ENCODE measurements around the gene KDM4B.
"Not testable (repeated sequence)": the region's sequence is repeated elsewhere in the genome, so short reads cannot be mapped to it uniquely, and the experiment has no call there.

The KDM4B gene

DNA sequence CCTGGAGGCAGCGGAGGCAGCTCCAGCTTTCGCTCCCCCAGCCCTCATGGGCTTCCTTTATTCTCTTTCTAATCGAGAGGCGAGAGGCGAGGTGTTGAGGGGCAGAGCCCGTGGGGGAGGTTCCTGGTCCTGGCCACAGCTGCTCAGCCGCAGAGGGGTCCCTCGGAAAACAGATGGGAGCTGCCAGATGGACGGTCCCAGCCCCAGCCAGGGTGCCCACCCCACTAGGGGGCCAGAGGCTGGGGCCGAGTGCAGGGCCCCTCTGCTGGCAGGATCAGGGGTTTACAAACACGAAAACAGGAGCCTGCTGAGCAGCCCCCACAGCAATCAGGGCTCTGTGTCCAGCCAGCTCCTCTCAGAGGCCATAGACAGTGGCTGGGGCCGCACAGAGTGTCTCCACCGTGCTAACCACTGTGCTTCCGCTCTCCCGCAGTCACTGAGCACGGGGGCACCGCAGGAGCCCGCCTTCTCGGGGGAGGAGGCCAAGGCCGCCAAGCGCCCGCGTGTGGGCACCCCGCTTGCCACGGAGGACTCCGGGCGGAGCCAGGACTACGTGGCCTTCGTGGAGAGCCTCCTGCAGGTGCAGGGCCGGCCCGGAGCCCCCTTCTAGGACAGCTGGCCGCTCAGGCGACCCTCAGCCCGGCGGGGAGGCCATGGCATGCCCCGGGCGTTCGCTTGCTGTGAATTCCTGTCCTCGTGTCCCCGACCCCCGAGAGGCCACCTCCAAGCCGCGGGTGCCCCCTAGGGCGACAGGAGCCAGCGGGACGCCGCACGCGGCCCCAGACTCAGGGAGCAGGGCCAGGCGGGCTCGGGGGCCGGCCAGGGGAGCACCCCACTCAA, 182.2 kb downstream of the KDM4B start:
- FAIRE-seq: no peak
- DNase-seq (ENCODE audit: insufficient read length): peak; percentile 17
- TF ChIP-seq POLR2AphosphoS5 (IDR thresholded peaks at IDR 0.05; ENCODE audit: low read depth, low read length): no peak

DNA sequence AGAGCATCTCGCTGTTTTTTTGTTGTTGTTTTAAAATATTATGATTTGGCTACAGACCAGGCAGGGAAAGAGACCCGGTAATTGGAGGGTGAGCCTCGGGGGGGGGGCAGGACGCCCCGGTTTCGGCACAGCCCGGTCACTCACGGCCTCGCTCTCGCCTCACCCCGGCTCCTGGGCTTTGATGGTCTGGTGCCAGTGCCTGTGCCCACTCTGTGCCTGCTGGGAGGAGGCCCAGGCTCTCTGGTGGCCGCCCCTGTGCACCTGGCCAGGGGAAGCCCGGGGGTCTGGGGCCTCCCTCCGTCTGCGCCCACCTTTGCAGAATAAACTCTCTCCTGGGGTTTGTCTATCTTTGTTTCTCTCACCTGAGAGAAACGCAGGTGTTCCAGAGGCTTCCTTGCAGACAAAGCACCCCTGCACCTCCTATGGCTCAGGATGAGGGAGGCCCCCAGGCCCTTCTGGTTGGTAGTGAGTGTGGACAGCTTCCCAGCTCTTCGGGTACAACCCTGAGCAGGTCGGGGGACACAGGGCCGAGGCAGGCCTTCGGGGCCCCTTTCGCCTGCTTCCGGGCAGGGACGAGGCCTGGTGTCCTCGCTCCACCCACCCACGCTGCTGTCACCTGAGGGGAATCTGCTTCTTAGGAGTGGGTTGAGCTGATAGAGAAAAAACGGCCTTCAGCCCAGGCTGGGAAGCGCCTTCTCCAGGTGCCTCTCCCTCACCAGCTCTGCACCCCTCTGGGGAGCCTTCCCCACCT, 183.3 kb downstream of the KDM4B start:
- TF ChIP-seq TAF1 (IDR thresholded peaks at IDR 0.05; ENCODE audit: borderline replicate concordance, low read depth, low read length): no peak
- TF ChIP-seq POLR2A (IDR thresholded peaks at IDR 0.05; ENCODE audit: low read depth, low read length): peak; percentile 23; the same call in 1 of the 2 replicates
- 0 out of 2 replicates have a peak, but pooled peaks have one; percentile 11 for TF ChIP-seq POLR2AphosphoS5 (IDR thresholded peaks at IDR 0.05; ENCODE audit: low read depth, low read length)
- DNase-seq (ENCODE audit: insufficient read length): peak; percentile 22
- FAIRE-seq: no peak

DNA sequence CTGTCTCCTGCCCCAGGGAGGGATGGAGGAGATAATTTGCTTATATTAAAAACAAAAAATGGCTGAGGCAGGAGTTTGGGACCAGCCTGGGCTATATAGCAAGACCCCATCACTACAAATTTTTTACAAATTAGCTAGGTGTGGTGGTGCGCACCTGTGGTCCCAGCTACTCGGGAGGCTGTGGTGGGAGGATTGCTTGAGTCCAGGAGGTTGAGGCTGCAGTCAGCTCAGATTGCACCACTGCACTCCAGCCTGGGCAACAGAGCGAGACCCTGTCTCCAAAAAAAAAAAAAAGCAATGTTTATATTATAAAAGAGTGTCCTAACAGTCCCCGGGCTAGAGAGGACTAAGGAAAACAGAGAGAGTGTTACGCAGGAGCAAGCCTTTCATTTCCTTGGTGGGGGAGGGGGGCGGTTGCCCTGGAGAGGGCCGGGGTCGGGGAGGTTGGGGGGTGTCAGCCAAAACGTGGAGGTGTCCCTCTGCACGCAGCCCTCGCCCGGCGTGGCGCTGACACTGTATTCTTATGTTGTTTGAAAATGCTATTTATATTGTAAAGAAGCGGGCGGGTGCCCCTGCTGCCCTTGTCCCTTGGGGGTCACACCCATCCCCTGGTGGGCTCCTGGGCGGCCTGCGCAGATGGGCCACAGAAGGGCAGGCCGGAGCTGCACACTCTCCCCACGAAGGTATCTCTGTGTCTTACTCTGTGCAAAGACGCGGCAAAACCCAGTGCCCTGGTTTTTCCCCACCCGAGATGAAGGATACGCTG, 184.0 kb downstream of the KDM4B start:
- FAIRE-seq (no peak), DNase-seq (ENCODE audit: insufficient read length) (peak; percentile 22)
- no peak for TF ChIP-seq TAF1 (IDR thresholded peaks at IDR 0.05; ENCODE audit: borderline replicate concordance, low read depth, low read length)
- no peak for TF ChIP-seq POLR2A (IDR thresholded peaks at IDR 0.05; ENCODE audit: low read depth, low read length)
- TF ChIP-seq POLR2AphosphoS5 (IDR thresholded peaks at IDR 0.05; ENCODE audit: low read depth, low read length): no peak

DNA sequence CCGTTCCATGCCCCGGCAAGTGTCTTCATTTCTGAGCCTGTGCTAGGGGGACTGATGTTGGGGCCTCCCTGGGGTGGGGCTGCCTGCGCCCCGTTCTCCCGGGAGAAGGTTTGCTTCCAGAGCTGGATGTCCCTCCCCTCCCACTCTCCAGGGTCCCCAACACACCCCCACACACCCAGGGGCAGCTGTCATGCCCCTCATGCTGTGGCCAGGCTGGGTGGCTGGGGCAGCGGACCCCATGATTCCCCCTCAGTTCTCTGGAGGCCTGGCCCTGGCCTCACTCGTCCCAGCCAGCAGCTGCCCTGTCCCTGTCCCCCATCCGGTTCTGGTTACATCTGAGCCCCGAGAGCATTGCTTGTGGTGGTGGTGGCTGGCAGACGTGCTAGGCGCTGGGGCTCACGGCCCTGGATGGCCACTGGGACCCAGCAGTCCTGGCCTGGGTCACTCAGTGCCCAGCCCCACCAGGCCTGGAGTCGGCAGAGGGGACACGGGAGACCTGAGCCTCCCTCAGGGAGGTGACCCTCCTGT, 184.8 kb downstream of the KDM4B start:
- TF ChIP-seq POLR2A (IDR thresholded peaks at IDR 0.05; ENCODE audit: low read depth, low read length) (no peak), TAF1 (IDR thresholded peaks at IDR 0.05; ENCODE audit: borderline replicate concordance, low read depth, low read length) (no peak), POLR2AphosphoS5 (IDR thresholded peaks at IDR 0.05; ENCODE audit: low read depth, low read length) (no peak)
- peak; percentile 36 for DNase-seq (ENCODE audit: insufficient read length)
- FAIRE-seq: no peak

DNA sequence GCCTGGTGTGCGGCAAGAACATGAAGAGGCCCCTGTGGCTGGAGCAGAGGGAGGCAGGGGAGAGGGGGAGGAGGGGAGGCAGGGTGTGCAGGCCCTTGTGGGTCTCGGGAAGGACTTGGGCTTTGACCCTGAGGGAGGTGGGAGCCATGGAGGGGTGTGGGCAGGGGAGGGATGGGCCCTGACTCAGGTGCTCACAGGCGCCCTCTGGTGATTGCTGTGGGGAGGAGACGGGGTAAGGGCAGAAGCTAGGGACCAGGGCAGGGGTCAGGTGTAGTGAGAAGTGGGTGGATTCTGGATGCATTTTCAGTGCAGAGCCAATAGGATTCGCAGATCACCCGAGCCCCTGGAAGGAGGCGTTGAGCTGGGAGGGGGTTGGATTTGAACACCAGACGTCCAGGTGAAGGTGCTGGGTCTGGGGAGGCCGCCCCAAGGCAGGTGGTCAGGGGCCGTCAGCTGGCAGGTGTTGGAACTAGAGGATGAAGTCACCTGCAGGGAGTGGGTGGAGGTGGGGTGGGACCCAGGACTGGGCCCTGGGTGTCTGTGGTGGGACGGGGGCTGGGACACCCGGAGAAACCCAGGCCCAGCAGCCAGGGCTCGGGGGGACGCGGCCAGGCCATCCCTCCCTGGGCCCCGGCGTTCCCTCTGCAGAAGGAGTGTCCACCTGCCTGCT, 185.4 kb downstream of the KDM4B start:
- DNase-seq (ENCODE audit: insufficient read length) (peak; percentile 72), FAIRE-seq (no peak)
- no peak for TF ChIP-seq TAF1 (IDR thresholded peaks at IDR 0.05; ENCODE audit: borderline replicate concordance, low read depth, low read length)
- peak; percentile 18; the same call in 1 of the 2 replicates for TF ChIP-seq POLR2A (IDR thresholded peaks at IDR 0.05; ENCODE audit: low read depth, low read length)
- TF ChIP-seq POLR2AphosphoS5 (IDR thresholded peaks at IDR 0.05; ENCODE audit: low read depth, low read length): no peak

DNA sequence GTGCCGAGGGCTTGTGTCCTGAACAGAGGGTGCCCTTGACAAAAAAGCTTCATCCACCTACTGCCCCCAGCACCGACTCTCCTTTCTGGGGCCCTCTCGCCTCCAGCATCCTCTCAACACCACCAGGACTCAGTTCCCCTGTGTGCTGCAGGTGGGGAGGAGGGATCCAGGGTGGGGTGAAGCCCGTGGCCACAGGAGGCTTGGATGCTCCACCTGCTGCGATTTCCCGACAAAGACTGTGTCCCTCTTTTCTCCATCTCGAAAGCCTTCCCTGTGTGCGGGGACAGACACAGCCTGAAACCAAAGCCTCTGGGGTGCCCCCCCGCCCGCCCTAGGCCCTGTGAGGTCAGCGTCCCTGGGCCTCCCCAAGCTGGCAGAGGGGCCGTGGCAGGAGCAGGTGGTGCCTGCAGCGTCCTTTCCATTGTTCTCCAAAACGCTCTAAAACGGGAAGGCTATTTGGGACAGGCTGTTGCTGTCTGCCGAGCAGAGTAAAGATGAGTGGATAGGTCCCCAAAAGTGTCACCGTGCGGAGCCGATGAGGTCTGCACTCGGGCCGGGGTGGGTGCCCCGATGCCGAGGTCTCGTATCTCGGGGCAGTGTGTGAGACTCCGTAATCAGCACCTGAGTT, 186.0 kb downstream of the KDM4B start:
- DNase-seq (ENCODE audit: insufficient read length) (no peak), FAIRE-seq (no peak)
- TF ChIP-seq POLR2AphosphoS5 (IDR thresholded peaks at IDR 0.05; ENCODE audit: low read depth, low read length) (no peak), TAF1 (IDR thresholded peaks at IDR 0.05; ENCODE audit: borderline replicate concordance, low read depth, low read length) (no peak), POLR2A (IDR thresholded peaks at IDR 0.05; ENCODE audit: low read depth, low read length) (no peak)

DNA sequence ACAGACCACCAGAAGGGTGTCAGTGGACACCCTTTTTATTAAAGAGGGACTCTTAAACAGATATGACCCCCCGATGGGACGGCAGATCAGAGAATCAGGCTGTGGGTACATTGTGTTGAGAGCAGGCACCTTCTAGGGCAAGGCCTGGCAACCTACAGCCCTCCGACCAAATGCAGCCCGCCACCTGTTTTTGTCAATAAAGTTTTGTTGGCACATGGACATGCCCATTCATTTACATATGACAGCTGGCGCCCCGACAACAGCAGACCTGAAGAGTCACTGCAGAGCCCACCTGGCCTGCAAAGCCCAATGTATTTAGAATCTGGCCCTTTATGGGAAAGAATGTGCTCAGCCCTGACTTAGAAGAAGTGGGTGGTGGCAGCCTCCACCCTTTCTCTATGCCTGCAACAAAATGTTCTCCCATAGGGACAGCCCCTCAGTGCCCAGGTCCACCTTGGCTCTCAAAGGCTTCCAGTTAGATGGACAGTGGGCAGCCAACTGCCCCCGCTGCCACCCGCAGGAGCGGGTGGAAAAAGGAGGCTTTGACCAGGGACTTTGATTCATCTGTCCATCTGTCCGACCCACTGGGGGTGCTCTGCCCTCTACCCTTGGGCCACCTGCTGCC, 186.8 kb downstream of the KDM4B start:
- no peak; the same call in 1 of the 2 replicates for TF ChIP-seq POLR2AphosphoS5 (IDR thresholded peaks at IDR 0.05; ENCODE audit: low read depth, low read length)
- TF ChIP-seq POLR2A (IDR thresholded peaks at IDR 0.05; ENCODE audit: low read depth, low read length): no peak
- no peak for TF ChIP-seq TAF1 (IDR thresholded peaks at IDR 0.05; ENCODE audit: borderline replicate concordance, low read depth, low read length)
- DNase-seq (ENCODE audit: insufficient read length): no peak
- FAIRE-seq: no peak

DNA sequence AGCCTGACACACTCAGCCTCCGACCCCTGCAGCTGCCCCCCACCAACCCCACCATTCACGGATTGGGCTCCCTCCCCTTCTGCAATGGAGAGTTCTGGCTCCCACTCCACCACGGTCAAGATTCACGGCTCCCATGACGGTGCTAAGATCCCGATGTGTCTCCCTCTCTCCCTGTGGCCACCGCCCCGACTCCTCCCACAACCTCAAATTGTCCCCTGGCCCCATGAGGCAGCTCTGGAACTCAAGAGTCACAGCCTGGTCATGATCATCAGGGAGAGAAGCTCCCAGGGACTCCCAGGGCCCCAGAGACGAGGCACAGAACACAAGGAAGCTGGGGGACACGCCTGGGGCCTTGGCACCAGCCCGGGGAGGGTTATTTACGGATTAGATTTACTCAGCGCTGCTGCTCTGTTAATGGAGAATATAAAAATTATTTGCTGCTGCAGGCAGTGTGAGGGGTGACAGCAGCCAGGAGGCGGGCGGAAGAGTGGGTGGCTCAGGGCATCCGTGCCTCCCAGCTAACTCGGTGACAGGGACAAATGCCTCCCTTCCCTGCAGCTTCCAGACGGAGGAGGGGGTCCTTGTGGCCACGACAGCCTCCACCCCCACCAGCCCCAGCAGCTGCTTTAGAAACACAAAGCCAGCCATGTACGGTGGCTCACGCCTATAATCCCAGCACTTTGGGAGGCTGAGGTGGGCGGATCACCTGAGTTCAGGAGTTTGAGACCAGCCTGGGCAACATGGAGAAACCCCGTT, 187.5 kb downstream of the KDM4B start:
- no peak for FAIRE-seq
- no peak for DNase-seq (ENCODE audit: insufficient read length)
- TF ChIP-seq POLR2AphosphoS5 (IDR thresholded peaks at IDR 0.05; ENCODE audit: low read depth, low read length) (no peak), TAF1 (IDR thresholded peaks at IDR 0.05; ENCODE audit: borderline replicate concordance, low read depth, low read length) (no peak), POLR2A (IDR thresholded peaks at IDR 0.05; ENCODE audit: low read depth, low read length) (no peak)

DNA sequence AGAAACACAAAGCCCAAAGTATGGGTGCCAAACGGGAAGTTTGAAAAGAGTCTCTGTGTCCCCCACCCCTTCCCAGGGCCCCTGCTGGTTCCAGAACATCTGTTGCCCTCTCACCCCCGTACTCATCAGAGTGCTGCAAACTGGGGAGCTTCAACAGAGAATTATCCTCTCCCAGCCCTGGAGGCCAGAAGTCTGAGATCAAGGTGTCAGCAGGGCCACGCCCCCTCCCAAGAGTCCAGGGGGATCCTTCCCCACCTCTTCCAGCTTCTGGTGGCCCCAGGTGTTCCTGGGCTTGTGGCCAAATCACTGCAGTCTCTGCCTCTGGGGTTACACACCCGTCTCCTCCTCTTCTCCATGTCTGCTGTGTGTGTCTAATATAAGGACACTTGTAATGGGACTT, 188.3 kb downstream of the KDM4B start:
- no peak for FAIRE-seq
- TF ChIP-seq TAF1 (IDR thresholded peaks at IDR 0.05; ENCODE audit: borderline replicate concordance, low read depth, low read length): no peak
- TF ChIP-seq POLR2AphosphoS5 (IDR thresholded peaks at IDR 0.05; ENCODE audit: low read depth, low read length): no peak
- no peak for TF ChIP-seq POLR2A (IDR thresholded peaks at IDR 0.05; ENCODE audit: low read depth, low read length)
- no peak for DNase-seq (ENCODE audit: insufficient read length)

DNA sequence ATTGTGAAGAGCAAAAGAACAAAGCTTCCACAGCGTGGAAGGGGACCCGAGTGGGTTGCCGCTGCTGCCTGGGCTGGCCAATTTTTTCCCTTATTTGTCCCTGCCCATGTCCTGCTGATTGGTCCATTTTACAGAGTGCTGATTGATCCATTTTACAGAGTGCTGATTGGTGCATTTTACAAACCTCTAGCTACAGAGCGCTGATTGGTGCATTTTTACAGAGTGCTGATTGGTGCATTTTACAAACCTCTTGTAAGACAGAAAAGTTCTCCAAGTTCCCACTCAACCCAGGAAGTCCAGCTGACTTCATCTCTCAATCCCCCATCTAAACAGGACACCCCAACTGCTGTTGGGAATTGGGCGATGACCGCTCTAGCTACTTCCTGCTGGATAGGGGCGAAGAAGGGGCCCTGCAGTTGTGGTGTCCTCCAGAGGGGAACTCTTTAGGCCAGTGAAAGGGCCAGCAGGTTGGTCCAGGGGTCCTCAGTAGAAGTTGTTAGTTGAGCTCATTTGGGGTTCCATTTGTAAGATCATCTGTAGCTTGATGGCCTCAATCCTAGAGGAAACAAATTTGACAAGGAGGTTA, 189.7 kb downstream of the KDM4B start:
- FAIRE-seq; DNase-seq (ENCODE audit: insufficient read length): not testable (repeated sequence)

DNA sequence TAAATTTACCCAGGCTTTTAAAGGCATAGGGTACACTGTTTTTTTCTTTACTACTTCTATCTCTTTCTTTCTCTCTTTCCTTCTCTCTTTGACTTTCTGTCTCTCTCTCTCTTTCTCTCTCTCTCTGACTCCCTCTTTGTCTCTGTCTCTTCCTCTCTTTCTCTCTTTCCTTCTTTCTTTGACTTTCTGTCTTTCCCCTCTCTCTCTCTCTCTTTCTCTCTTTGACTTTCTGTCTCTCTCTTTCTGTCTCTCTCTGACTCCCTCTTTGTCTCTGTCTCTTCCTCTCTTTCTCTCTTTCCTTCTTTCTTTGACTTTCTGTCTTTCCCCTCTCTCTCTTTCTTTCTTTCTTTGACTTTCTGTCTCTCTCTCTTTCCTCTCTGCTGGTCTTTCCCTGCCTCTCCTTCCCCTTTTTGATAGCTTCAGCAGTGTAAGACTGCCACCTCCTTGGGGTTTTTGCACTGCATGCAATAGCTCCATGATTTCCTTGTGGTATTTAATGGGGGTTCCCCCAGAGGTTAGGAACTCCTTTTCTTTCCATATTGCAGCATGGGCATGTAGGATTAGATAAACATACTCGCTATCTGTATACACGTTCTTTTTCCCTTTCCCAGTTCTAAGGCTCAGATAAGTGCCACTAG, 191.4 kb downstream of the KDM4B start:
- FAIRE-seq; DNase-seq (ENCODE audit: insufficient read length): not testable (repeated sequence)

DNA sequence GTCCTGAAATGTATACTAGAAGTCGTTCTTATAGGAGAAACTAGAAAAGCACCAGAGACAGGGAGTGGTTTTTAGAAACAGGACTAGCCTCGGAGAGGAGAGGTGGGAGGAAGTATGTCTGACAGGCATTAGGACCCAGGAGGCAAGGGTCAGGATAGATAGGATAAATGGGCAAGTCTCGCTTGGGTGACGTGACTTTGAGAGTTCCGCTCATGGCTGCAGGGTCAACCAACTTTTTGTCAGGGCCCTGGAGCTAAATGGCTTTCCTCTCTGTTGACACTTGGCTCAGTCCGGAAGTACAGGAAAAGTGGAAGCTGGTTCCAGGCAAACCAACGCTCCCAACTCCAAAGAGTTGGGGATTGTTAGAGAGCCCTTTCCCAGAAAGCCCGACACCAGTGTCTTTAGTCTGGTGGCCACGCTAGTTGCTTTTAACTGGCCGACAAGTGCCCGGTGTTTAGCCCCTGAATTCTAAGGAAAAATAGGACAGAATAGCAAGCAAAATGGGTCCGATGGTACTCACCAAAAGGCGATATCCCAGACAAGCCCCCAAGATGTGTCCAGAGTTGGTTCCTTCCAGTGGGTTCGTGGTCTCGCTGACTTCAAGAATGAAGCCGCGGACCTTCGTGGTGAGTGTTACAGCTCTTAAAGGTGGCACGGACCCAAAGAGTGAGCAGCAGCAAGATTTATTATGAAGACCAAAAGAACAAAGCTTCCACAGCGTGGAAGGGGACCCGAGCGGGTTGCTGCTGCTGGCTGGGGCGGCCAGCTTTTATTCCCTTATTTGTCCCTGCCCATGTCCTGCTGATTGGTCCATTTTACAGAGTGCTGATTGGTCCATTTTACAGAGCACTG, 196.2 kb downstream of the KDM4B start:
- DNase-seq (ENCODE audit: insufficient read length); FAIRE-seq: not testable (repeated sequence)

All from GM12892 (cell line).